Measurements from ENCODE around the gene FDXR.
"Not testable (repeated sequence)": the region's sequence is repeated elsewhere in the genome, so short reads cannot be mapped to it uniquely, and the experiment has no call there.

Gene FDXR, protein sequence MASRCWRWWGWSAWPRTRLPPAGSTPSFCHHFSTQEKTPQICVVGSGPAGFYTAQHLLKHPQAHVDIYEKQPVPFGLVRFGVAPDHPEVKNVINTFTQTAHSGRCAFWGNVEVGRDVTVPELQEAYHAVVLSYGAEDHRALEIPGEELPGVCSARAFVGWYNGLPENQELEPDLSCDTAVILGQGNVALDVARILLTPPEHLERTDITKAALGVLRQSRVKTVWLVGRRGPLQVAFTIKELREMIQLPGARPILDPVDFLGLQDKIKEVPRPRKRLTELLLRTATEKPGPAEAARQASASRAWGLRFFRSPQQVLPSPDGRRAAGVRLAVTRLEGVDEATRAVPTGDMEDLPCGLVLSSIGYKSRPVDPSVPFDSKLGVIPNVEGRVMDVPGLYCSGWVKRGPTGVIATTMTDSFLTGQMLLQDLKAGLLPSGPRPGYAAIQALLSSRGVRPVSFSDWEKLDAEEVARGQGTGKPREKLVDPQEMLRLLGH

DNA sequence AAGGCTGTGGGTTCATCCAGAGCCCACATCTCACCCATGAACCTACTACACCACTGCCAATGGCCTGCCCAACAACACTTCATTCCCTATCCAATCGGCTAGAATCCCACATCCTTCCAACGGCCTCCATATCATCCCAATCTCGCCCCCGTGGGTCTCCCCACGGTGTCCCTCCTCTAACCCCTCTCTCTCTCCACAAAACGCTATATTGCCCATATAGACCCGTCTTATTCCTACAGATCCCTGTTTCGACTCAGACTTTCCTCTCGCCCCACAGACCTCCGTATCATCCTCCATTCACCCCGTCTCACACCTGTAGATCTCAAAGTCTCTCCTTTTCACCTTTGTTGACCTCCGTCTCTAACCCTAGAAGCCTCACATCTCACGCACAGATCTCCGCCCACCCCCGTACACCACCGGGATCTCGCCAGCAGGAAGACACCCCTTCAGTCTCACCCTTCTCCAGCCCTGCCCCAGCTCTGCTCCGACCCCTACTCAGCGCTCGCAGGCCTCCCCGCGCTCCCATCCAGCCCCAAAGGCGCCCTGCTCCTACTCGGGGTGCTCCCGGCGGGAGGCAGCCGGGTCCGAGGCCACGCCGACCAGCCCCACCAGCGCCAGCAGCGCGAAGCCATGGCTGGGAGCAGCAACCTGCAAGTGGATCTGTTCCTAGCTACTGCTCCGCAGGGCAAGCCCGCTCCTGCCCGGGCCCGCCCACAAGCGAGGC is at the start of gene FDXR:
FDXR (minus strand) TSS at position 682 of the 724 bp plus-strand sequence; CDS start at position 632, 50 bp downstream.
- no peak for DNase-seq

DNA sequence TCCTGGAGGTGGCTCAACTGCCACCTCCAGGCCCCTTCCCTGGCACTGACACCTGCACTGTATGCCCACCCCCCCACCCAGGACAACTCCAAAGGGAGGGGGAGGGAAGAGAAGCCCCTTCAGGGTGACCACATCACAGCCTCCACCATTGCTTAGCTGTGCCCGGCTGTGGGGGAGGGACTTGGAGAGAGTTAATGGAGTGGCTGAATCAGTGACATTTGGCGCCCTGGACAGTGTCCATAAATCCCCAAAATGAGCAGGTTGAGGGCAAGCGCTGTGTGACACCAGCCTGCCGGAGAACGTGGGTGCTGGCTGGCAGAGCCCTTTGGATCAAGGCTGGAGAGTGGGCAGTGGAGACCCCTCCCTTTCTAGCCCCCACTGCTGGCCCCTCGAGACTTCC is 49.4 kb upstream of the FDXR start:
- no peak for DNase-seq

DNA sequence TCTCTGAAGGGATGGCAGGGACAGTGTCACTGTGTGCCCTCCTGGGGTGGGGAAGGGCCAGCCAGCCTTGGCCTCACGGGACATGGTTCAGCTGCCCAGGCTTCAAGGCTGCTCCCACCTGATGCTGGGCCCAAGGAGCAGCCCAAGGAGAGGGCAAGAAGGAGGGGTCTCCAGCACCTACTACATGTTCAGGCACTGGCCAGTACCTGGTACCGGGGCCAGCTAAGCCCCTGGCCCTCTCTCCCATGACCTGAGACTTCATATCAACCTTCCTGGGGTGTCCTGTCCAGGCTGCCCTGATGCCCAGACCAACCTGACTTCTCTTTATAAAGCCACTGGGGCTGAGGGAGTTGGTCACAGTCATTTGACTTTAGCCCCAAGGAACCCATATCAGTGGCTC is 49.0 kb upstream of the FDXR start:
- DNase-seq, result no peak

DNA sequence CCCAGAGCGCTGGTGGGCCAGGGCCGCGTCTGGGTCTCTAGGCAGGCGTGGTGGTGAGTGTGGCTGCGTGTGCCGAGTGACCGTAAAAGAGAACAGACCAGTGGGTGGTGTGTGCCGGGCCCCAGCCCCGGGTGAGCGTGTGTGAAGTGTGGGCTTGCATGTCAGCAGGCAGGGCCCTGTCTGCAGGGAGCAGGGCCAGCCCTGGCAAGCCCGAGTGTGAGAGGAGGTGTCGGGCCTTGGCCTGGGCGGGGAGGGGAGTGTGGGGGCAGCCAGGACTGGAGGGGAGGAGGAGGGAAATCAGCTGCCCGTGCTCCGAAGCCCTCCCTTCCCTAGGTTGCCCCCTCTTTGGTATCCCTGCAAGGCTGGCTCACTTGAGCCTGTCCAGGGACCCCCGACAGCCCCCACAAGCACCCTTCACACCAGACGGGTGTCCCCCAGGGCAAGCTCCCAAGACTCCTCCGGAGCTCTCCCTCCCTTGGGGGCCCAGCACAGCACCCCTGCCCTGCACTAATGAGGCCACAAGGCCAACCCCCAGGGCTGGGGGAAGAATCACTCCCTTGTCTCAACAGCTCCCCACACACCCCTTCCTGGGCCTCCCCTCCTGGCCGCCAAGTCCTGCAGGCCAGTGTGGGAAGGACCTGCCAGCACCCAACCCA is 48.4 kb upstream of the FDXR start:
- DNase-seq, result no peak

DNA sequence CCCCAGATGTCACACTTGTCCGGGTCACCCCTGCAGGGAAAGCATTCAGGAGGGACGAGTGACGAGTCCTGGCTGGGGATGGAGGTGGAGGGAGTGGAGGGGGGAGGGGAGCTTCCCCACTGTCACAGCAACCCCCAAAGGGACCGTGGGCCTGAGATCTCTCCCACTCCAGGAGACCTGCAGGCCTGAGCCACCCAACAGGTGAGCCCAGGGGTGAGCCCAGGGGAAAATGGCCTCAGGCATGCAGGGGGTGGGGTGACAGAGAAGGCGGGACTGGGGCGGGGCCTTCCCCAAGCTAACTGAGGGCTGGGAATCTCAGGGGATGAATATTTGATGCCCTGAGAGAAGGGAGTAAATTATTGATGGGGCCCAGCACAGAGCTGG is 47.8 kb upstream of the FDXR start:
- DNase-seq, result peak; percentile 46

DNA sequence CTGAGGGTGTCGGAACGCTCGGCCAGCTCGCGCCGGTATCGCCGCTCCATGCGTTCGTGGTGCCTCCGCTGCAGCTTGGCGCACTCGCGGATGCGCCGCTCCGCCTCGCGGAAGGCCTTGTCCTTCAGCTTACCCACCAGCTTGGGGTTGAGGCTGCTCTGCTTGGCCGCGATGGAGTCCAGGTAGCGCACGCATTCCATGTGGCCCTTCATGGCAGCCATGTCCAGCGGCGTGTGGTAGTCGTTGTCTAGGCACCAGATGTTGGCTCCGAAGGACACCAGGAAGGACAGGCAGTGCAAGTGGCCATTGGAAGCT is 47.5 kb upstream of the FDXR start:
- no peak for DNase-seq

DNA sequence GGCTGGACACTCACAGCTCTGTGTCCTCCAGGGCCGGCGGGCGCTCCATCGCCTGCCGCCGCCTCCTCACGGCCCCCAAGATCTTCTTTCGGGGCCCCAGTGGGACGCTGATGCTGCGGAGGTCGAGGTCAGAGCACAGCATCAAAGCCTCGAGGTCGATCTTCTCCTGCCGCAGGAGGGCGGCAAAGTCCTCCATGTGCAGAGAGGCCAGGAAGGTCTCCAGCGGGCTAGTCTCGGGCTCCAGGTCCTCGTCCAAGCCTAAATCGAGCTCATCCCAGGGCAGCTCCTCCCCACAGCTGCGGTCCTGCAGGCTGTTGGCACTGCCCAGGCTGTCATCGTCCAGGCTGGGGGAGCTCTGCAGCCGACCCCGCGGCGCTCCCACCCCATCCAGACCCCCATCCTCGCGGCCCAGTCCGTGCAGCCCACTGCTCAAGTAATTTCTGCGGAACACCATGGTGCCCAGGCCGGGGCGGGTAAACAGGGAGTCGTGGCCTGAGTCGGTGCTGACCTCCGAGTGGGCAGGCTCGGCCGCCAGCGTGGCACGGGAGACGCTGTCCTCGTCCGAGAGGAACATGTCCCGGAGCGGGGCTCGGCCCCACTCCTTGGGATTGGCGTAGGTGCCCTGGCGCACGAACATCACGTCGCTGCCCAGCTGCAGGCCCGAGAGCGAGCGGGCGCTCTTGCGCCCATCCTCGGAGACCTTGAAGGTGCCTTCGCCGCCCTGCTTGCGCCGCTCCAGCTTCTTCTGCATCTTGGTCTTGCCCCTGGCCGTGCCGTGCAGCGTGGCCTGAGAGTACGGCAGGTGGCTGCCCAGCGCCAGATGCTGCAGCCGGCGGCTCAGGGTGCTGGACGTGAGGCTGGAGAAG is 46.9 kb upstream of the FDXR start:
- peak; percentile 56 for DNase-seq

DNA sequence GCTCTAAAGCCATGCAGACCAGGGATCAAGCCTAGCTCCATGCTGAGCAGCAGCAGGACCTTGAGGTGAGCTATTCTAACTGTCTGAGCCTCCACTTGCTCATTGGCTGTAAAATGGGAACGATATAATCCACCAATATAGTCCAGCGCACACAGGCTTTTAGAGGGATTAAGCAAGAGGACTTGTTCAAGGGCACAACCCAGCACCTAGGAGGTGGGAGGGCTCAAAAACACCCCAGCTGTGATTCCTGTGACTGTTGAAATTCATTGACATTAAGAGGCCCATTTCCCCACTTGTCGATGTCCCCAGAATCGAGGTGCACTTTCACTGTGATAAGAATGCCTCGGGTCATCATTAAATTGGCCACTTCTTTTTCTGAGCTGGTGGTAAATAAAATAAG is 46.1 kb upstream of the FDXR start:
- DNase-seq, result no peak

DNA sequence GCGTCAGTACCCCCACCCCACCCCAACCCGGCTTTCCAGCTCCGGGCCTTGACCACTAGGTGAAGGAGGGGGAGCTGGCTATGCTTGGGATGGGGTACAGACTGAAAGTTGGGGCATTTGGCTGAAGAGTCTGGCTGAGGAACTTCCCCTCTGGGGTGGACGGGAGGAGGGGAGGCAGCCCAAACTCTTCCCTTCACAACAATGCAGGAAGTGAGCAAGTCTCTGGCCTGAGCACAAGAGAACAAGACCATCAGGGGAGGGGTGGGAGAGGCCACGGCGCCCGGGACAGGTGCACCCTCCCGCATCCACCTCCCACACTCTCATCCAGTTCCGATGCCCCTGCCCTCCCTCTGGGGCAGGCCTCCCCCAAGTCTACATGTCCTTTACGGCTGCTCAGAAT is 44.6 kb upstream of the FDXR start:
- no peak for DNase-seq

DNA sequence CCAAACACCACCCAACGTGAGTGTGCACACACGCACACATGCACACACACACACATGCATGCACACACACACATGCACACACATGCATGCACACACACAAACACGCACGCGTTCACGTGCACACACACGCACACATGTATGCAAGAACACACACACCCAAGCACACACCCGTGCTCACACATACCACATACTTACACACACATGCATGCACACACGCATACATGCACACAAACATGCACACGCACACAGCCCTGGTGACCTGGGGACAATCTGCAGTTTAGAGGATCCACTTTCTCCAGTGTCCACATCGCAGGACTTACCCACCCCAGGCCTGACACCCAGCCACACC is 44.0 kb upstream of the FDXR start:
- DNase-seq, result no peak

DNA sequence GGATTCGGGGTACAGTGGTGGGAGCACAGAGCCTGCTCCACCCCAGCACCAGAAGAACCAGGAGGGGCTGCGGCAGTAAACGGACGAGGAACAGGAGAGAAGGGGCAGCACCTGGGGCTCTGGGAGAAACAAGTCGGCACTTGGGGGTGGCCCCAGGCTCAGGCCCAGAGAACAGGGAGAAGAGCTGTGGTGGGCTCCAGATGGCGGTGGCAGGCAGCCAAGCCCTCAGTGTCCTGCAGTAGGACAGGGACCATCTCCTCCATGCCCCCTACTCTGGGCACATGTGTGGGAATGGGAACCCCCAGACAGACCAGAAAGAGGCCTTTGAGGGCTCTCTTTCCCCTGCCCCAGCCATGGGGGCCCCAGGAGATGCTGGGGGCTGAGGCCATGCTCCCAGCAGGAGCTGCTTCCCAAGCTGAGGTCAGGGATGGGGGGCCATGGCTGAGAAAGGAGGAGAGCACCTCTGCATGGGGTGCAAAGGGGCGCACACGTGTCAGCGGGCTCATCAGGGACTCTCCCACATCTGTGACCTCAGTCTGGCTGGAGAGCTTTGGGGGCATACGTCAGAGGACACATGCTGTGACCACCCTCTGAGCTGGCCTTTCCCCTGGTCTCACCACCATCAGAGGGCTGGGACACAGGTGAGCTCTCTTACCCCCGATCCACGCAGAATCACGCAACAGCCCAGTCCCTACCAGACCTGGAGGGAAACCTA is 43.5 kb upstream of the FDXR start:
- no peak for DNase-seq

DNA sequence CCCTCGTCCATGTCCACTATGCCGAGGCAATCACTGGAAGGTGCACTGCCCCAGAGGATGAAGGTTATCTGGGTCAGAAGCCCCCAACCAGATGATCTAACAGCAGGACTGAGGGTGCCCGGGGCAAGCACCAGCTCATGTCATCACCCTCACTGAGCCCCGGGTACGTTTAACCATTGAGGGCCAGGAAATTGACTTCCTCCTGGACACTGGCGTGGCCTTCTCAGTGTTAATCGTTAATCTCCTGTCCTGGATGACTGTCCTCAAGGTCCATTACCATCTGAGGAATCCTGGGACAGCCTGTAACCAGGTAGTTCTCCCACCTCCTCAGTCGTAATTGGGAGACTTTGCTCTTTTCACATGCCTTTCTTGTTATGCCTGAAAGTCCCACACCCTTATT is 38.6 kb upstream of the FDXR start:
- not testable (repeated sequence) for DNase-seq

DNA sequence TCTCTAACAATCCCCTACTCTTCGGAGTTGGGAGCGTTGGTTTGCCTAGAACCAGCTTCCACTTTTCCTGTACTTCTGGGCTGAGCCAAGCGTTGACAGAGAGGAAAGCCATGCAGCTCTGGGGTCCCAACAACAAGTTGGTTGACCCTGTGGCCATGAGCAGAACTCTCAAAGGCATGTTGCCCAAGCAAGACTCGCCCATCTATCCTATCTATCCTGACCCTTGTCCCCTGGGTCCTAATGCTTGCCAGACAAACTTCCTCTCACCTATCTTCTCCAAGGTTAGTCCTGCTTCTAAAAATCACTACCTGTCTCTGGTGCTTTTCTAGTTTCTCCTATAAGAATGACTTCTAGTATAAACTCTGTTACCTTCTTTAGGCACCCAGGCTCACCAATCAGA is 36.3 kb upstream of the FDXR start:
- not testable (repeated sequence) for DNase-seq

DNA sequence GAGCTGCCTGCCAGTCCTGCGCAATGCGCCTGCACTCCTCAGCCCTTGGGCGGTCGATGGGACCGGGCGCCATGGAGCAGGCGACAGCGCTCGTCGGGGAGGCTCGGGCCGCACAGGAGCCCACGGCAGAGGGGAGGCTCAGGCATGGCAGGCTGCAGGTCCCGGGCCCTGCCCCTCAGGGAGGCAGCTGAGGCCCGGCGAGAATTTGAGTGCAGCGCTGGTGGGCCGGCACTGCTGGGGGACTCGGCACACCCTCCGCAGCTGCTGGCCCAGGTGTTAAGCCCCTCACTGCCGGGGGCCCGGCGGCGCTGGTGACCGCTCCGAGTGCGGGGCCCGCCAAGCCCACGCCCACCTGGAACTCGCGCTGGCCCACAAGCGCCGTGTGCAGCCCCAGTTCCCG is 34.2 kb upstream of the FDXR start:
- no peak for DNase-seq

DNA sequence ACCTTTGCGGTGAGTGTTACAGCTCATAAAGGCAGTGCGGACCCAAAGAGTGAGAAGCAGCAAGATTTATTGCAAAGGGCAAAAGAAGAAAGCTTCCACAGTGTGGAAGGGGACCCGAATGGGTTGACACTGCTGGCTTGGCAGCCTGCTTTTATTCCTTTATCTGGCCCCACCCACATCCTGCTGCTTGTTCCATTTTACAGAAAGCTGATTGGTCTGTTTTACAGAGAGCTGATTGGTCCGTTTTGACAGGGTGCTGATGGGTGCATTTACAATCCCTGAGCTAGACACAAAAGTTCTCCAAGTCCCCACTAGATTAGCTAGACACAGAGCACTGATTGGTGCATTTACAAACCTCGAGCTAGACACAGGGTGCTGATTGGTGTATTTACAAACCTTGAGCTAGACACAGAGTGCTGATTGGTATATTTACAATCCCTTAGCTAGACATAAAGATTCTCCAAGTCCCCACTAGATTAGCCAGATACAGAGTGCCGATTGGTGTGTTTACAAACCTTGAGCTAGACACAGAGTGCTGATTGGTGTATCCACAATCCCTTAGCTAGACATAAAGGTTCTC is 33.5 kb upstream of the FDXR start:
- not testable (repeated sequence) for DNase-seq

DNA sequence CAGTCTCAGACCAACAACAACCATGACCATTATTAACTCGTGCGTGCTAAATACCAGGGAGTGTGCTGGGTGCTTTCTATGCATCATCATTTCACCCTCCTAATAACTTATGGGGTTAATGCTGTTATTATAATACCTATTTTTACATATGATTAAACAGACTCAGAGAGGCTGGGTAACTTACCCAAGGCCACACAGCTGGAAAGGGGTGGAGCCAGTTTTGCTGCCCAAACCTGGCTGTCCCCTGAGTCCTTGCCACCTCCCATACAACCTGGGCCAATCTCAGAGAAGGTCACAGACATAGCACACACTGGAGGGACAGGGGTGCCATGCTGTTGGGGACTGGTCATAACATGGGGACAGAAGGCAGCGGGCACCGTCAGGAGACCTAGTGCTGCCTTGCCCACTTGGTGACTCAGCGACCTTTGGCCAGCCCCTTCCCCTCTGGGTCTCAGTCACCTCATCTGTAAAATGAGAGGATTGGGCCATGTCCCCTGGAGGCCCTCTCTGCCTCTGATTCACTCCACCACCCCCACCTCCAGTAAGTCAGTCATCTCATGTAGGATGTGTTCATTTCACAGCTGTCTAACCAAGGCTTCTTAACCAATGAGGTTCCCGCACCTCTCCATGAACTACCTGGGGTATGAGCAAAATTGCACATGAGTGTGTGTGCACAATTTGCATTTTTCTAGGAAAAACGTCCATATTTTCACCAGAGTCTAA is 32.1 kb upstream of the FDXR start:
- DNase-seq, result no peak

DNA sequence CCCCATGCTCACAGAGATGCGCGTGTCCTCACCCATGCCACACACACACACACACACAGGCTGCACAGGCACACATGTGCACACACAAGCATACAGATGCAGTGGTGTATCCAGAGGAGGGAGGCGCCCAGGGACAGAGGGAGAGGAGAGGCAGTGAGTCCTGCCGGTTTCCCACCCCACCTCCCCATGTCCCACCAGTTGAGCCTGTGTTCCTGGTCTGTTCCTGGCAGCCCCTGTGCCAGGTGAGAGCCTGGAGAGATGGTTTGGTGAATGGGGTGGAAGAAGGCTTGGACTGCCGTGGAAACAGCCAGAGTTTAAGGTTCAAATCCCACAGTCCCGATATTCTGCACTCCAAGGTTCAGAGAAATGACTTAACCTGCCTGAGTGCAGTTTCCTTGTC is 30.9 kb upstream of the FDXR start:
- no peak for DNase-seq

DNA sequence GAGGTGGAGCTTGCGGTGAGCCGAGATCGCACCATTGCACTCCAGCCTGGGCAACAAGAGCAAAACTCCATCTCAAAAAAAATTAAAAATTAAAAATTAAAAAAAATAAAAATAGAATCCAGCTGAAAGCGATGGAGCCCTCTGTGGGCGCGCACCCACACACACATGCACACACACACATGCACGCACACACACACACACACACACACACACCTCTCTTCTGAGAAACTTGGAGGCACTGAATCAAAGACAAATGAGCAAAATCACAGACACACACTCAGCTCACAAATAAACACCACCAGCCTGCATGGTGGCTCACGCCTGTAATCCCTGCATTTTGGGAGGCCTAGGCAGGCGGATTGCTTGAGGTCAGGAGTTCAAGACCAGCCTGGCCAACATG is 30.2 kb upstream of the FDXR start:
- no peak for DNase-seq

DNA sequence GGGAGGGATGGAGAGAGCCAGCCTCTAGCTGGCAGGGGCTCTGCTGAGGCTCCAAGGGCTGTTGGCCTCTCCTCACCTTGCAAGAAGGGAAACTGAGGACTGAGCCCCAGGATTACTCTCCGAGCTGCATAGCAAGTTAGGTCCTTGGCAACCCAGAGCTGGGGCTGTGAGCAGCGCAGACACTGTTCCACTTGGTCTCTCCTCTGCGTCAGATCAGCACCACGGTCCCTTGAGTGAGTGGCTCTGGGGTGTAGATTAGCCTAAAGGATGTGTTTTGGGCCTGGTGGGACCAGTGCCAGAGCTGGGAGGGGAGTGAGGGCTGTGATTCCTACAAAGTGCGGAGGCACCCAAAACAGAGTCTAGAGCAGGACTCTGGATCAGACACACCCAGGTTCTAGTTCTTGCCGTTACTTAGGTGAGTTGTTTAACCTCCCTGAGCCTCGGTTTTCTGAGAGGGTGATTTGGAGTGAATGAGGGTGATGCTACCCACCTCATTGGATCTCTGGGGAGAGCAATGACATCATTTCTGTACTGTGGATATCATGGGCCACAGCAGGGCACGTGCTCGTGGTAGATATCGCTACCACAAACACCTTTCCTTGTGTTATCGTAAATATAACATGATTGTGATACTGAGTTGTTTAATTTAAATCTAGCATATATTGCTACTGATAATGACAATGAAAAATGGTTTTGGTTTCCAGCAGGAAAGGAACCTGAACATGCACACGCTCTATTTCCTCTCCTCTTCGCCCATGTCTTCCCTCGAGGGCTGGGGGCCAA is 28.8 kb upstream of the FDXR start:
- DNase-seq, result no peak

DNA sequence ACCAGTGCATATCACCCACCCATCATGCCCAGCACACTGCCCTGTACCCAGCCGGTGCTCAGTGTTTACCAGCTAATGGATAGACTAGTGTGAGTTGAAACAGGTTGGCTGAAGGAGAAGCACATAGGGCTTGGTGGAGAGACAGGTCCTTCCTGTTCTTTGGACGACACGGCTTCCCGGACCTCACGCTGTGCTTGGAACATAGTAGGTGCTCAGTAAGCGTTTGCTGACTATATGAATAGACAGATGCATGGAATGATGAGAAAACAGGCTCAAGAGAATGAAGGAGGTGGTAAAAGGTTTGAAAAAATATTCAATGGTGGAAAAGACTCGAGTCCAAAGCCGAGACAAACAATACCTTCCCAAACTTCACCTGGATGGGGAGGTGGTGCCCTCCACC is 27.4 kb upstream of the FDXR start:
- no peak for DNase-seq
